Mucosa of descending colon (tissue), 3 donors: ENCODE measurements around the gene BUB3. TPM values are rescaled to one million over a fixed set of nuclear protein-coding genes. Genes with fewer than 3 reads are reported as not detected.

Experiments
- ATAC-seq: fragments of 200-7000 bp; cut with Tn5 transposase; one replicate; pipeline ENCODE4 v1.9.1; 2020; ENCODE audit warnings: mild to moderate bottlenecking, moderate library complexity
- DNase-seq, 3 donors: peaks; one replicate each; pipeline ENCODE4 v3.0.0-alpha.2; 2020
- H3K36me3 ChIP-seq: fragments of 200-600 bp; one replicate; pipeline ENCODE4 v1.8.0; 2021; ENCODE audit warnings: low read depth, mild to moderate bottlenecking
- H3K4me1 ChIP-seq: fragments of 200-600 bp; one replicate; pipeline ENCODE4 v1.8.0; 2021; ENCODE audit warnings: low read depth, mild to moderate bottlenecking
- H3K4me3 ChIP-seq: fragments of 200-600 bp; one replicate; pipeline ENCODE4 v1.8.0; 2021; ENCODE audit warnings: mild to moderate bottlenecking
- H3K9me3 ChIP-seq: fragments of 200-600 bp; one replicate; pipeline ENCODE4 v1.8.0; 2021; ENCODE audit warnings: mild to moderate bottlenecking
- CTCF ChIP-seq: fragments of 200-600 bp; IDR thresholded peaks from one replicate; pipeline ENCODE4 v1.8.0; 2022; ENCODE audit warnings: antibody characterized with exemption, mild to moderate bottlenecking
- intact Hi-C, 2 donors: fragments of 100-400 bp; cut with DNase I in 1 of 2; cut with micrococcal nuclease in 1 of 2; formaldehyde crosslinking; loops; one replicate each; pipeline versions ENCODE4 v1.11.0 to v1.11.1; 2022; cut with DNase I, micrococcal nuclease
- total RNA-seq, 3 donors: library from RNA; stranded (reverse); fragmentation: NEBNext Ultra II Directional in 2 of 3; extraction: Animal tissue kit (Norgen Biotek cat#: 25700) in 2 of 3; gene quantifications; one replicate each; pipeline versions ENCODE4 v1.2.1 to v1.2.4, GENCODE V29; 2021 to 2023
- donor health status: DM: no; HTN: no; CAD: no; lungs with moderate emphysema.
- donor health status: DM: no; HTN: no; CAD: no.
- donor health status: DM: no; HTN: yes; CAD: no.

The BUB3 gene
- total RNA-seq, 3 donors from 2014 or later: 65.0 to 81.1 (median 68.4) TPM

DNA sequence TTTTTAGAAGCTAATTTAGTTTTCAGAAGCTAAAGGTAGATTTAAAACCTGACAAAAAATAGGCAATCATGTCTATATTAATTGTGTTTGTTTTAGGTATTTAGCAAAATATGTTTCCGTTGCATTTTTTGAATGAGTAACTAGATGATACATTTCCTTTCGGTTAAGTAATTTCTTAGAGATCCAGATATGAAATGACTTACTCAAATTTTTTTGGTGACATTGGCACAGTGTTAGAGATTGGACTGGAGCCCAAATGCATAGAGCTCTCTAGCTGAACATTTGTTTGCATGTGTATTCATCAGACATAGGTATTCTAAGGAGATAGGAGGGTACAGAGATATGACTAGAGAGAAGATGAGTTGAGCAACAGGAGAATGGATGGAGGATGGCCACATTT is 1.9 kb downstream of the BUB3 start:
- TF ChIP-seq CTCF: no peak
- peaks cover 4% of the 10 kb centered on the region for H3K36me3 ChIP-seq
- peaks cover 11% of the 10 kb centered on the region for H3K4me1 ChIP-seq
- intact Hi-C loops: no loop called here
- no peaks in the 10 kb centered on the region for H3K9me3 ChIP-seq
- DNase-seq: no peak
- ATAC-seq: no peak
- H3K4me3 ChIP-seq: no peak overlapping the region

GRCh38 chr10:123157210-123157609 is 3.0 kb downstream of the BUB3 start:
- DNase-seq (no peak), ATAC-seq (no peak)
- intact Hi-C loops: no loop called here
- Histone ChIP-seq H3K4me3 (no peak overlapping the region), H3K36me3 (peaks cover 4% of the 10 kb centered on the region), H3K9me3 (no peaks in the 10 kb centered on the region), H3K4me1 (peaks cover 6% of the 10 kb centered on the region)
- TF ChIP-seq CTCF: no peak

- no peaks in the 10 kb centered on the region for H3K9me3 ChIP-seq
- intact Hi-C loops: no loop called here
- no peak overlapping the region for H3K4me3 ChIP-seq
- peaks cover 4% of the 10 kb centered on the region for H3K36me3 ChIP-seq
- TF ChIP-seq CTCF: no peak
- ATAC-seq (no peak), DNase-seq (no peak)
- H3K4me1 ChIP-seq: peaks cover 6% of the 10 kb centered on the region
These were observed 4.5 kb downstream of the BUB3 start for GRCh38 chr10:123158682-123159081.

GRCh38 chr10:123160311-123160980 is 6.2 kb downstream of the BUB3 start:
- no peak for DNase-seq
- intact Hi-C loops: no loop called here
- Histone ChIP-seq H3K4me3 (no peak overlapping the region), H3K9me3 (no peaks in the 10 kb centered on the region), H3K4me1 (peaks cover under 1% of the 10 kb centered on the region), H3K36me3 (no peaks in the 10 kb centered on the region)
- no peak for TF ChIP-seq CTCF
- ATAC-seq: peak; percentile 69

GRCh38 chr10:123164319-123164718 is 10.1 kb downstream of the BUB3 start:
- H3K36me3 ChIP-seq: no peaks in the 10 kb centered on the region
- ATAC-seq: no peak
- no peak for DNase-seq
- no peaks in the 10 kb centered on the region for H3K4me1 ChIP-seq
- no peak for TF ChIP-seq CTCF
- intact Hi-C loops: no loop called here
- H3K4me3 ChIP-seq: no peak overlapping the region
- H3K9me3 ChIP-seq: no peaks in the 10 kb centered on the region
